Prostate gland (tissue), 2 donors: ENCODE measurements around the gene PLCH1. TPM values are rescaled to one million over a fixed set of nuclear protein-coding genes. Genes with fewer than 3 reads are reported as not detected.

Experiments
- DNase-seq: peaks from one replicate; pipeline ENCODE4 v3.0.0-alpha.2; 2019; ENCODE audit warnings: low spot score
- H3K27ac ChIP-seq, 2 donors: fragments of 200-600 bp; sonication (generic); 2 replicates each; pipeline ENCODE4 v1.5.1; 2017 to 2019
- H3K27me3 ChIP-seq: fragments of 200-600 bp; sonication (generic); replicated peaks from 2 replicates; pipeline ENCODE4 v1.5.1; 2019; ENCODE audit not compliant: insufficient read depth
- H3K36me3 ChIP-seq, 2 donors: fragments of 200-600 bp; sonication (generic); 1 replicate in 1 of 2; 2 replicates in 1 of 2; pipeline versions ENCODE4 v1.5.1 to v1.8.1; 2017 to 2019
- H3K4me1 ChIP-seq: fragments of 200-600 bp; sonication (generic); replicated peaks from 2 replicates; pipeline ENCODE4 v1.5.1; 2019
- H3K4me3 ChIP-seq, 2 donors: fragments of 200-600 bp; sonication (generic); 2 replicates each; pipeline ENCODE4 v1.5.1; 2017 to 2019
- H3K9me3 ChIP-seq: fragments of 200-600 bp; sonication (generic); 2 replicates; pipeline ENCODE4 v1.5.1; 2017
- CTCF ChIP-seq, 4 experiments: fragments of 200-600 bp in 2 of 4; fragments of 450-650 bp in 2 of 4; sonication (generic) in 2 of 4; IDR thresholded peaks; 1 replicate in 3 of 4; 2 replicates in 1 of 4; pipeline ENCODE4 v1.5.1; 2016 to 2019; ENCODE audit warnings: antibody characterized with exemption in 4 of 4, mild to moderate bottlenecking in 2 of 4, moderate library complexity in 2 of 4
- POLR2A ChIP-seq: fragments of 450-650 bp; IDR thresholded peaks from one replicate; pipeline ENCODE4 v1.6.1; 2016; ENCODE audit warnings: antibody characterized with exemption, mild to moderate bottlenecking
- POLR2AphosphoS5 ChIP-seq: sonication (generic); formaldehyde crosslinking; IDR thresholded peaks from one replicate; pipeline ENCODE4 v1.6.1; 2017; ENCODE audit warnings: antibody characterized with exemption
- WGBS: methylation state at CpG from one replicate; pipeline ENCODE4 v1.1.5; 2018; 5-methylcytosine and 5-hydroxymethylcytosine counted together
- intact Hi-C: fragments of 100-400 bp; cut with DNase I; formaldehyde crosslinking; loops from one replicate; pipeline ENCODE4 v1.14.2; 2022
- total RNA-seq, 2 donors: library from RNA; depleted of rRNA; stranded (reverse); fragments of >200 nt; gene quantifications; one replicate each; pipeline ENCODE4 v1.1.0, GENCODE V29; 2016

Gene PLCH1
- total RNA-seq, 2 donors from 2014 or later: 0.64 to 12.2 TPM

GRCh38 chr3:155690921-155691320 is 54.0 kb downstream of the PLCH1 start:
- intact Hi-C loops: no loop called here
- no peak for DNase-seq
- Histone ChIP-seq H3K4me1 (no peaks in the 10 kb centered on the region), H3K27me3 (no peaks in the 10 kb centered on the region), H3K4me3 (no peak overlapping the region), H3K27ac (no peak overlapping the region), H3K36me3 (no peaks in the 10 kb centered on the region), H3K9me3 (no peaks in the 10 kb centered on the region)
- TF ChIP-seq POLR2A (no peak), POLR2AphosphoS5 (no peak), CTCF (IDR thresholded peaks at IDR 0.05) (no peak)

- no peak for TF ChIP-seq POLR2A
- TF ChIP-seq CTCF (IDR thresholded peaks at IDR 0.05): no peak
- no peak for TF ChIP-seq POLR2AphosphoS5
- Histone ChIP-seq H3K4me1 (no peaks in the 10 kb centered on the region), H3K9me3 (no peaks in the 10 kb centered on the region), H3K4me3 (no peak overlapping the region), H3K27ac (no peak overlapping the region), H3K36me3 (no peaks in the 10 kb centered on the region), H3K27me3 (no peaks in the 10 kb centered on the region)
- DNase-seq: no peak
- 94% methylated on average over 3 of the region's 3 CpGs for WGBS
- intact Hi-C loops: no loop called here
Measured at GRCh38 chr3:155688481-155688880, 56.4 kb downstream of the PLCH1 start.

GRCh38 chr3:155683344-155683720 is 61.5 kb downstream of the PLCH1 start:
- H3K27me3 ChIP-seq: no peaks in the 10 kb centered on the region
- DNase-seq: no peak
- H3K27ac ChIP-seq: no peak overlapping the region
- H3K4me3 ChIP-seq: no peak overlapping the region
- intact Hi-C loops: no loop called here
- TF ChIP-seq POLR2AphosphoS5 (no peak), POLR2A (no peak), CTCF (IDR thresholded peaks at IDR 0.05) (no peak)
- 85% methylated on average over 2 of the region's 2 CpGs for WGBS
- H3K36me3 ChIP-seq: no peaks in the 10 kb centered on the region
- H3K4me1 ChIP-seq: no peaks in the 10 kb centered on the region
- H3K9me3 ChIP-seq: no peaks in the 10 kb centered on the region

GRCh38 chr3:155682426-155683343 is 62.2 kb downstream of the PLCH1 start:
- TF ChIP-seq CTCF (IDR thresholded peaks at IDR 0.05): no peak
- no peak for TF ChIP-seq POLR2A
- TF ChIP-seq POLR2AphosphoS5: no peak
- H3K27me3 ChIP-seq: no peaks in the 10 kb centered on the region
- no peaks in the 10 kb centered on the region for H3K4me1 ChIP-seq
- no peak overlapping the region for H3K27ac ChIP-seq
- 77% methylated on average over 3 of the region's 3 CpGs for WGBS
- no peaks in the 10 kb centered on the region for H3K9me3 ChIP-seq
- intact Hi-C loops: no loop called here
- no peak overlapping the region for H3K4me3 ChIP-seq
- H3K36me3 ChIP-seq: no peaks in the 10 kb centered on the region
- DNase-seq: no peak
